ENCODE measurements around the gene MFAP2.

Gene MFAP2

DNA sequence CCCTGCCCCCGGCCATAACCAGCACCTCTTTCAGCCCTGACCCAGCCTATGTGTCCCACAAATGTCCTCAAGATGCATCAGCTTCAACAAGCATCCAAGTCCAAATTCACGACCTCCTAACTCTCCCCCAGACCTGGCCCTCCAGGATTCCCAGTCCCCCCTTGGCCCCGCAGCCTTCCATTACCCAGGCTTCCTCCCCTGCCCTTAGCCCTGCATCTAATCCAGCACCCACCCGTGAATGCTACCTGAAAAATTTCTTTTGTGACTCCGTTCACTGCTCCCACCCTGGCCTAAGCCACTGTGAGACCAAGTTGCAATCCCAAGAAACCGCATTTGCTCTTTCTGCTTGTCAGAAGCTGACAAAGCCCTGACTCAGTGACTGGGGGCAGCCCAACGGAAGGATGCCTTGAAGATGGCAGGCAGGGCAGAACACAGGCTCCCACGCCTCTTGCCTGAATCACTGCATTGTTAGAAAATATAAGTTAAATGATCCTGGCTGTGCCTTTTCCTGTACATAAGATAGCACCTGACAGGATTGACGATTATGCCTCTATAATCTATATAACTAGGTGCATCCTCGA lies 939 bp upstream of the MFAP2 start:
- DNase-seq (ENCODE audit: low read depth in 2 of 2, low spot score in 1 of 2), result no peak

DNA sequence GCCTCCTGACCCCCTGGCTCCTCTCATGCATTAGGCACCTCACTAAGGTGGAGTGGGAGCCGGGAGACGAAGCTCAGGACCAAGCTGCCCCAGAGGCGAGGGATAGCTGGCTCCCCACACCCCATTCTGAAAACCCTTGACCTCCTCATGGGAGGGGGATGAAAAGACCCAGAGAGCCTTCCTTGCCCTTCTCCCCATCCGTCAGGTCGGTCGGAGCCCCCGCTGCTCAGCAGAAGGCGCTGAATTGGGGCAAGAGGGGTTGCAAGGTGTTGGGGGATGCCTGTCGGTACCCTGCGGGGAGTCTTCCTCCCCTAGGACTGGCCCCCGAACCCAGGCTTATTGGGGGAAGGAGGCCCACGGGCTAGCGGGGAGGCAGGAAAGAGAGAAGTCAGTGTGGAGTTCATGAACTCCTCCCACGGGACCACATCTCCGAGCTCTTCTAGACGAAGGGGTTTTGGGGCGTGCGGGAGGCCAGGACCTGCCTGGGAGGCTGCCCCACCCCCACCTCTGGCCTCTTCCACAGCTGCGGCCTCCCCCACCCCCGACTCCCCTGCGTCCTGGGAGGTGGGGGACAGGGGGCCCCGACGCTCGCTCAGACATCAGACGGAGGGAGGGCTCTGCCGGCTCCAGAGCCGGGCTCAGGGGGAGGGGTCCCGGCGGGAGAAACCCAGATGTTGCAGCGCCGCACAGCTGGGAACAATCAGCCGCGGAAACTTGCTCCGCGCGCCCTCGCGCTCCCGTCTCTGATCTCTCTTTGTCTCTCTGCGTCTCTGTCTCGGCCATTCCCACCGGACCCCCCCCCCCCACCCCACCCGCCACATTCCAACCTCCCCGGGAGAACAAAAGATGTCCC lies 719 bp downstream of the MFAP2 start:
- DNase-seq (ENCODE audit: low read depth in 2 of 2, low spot score in 1 of 2), result no peak

DNA sequence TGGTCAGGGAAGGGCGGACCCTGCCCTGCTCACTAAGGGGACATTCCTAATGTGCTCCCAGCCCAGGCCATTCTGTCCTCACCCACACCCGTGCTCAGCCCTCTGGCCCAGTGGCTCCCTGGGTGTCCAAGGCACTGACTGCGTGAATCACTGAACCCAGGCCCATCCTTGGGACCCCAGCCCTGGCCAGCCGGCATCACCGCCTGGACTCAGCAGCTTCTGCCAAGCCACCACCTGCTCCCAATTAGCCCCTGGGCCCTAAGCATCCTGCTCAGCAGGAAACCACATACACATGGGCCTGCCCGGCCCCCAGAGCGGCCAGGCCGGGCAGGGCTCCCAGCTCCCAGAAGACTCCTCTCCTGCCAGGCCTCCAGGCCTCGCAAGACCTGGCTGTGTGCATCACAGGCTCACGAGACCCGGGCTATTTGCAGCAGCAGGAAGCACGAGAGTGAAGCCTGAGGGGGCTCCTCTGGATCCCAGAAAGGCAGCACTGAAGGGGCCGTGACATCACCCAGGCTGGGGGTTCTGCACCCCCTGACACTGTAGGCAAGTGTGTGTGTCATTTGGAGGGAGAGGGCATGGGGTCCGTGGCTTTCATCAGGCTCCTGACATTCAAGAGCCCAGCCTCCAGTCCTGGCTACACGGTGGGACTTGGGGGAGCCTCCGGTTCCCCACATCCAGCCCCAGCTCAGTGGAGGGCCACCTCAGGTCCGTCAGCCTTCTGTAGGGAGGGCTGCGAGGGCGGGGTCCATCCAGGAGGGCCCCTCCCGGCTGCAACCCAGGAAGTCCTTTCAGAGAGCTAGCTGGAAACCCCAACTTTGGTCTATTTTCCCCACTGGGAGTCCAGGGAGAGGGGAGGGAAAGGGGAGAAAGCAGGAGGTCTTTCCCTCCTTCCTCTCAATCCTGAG lies 1.6 kb downstream of the MFAP2 start:
- DNase-seq (ENCODE audit: low read depth in 2 of 2, low spot score in 1 of 2), result no peak

DNA sequence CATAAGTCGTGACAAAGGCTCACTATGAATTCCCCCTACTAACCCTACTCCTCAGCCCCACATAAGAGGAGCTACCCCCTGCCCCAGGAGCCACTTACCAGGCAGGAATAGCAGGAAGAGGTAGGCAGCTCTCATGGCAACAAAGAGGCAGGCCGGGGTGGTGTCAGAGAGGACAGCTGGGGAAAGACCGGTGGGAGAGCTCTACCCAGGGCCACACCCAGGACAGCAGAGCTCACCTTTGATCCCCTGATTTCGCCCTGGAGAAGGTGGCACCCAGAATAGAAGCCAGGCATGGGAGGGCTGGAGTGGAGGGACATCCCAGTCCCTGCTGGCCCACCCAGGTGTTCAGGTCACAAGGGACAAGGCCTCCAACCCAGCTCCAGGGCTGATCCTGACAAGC lies 2.3 kb downstream of the MFAP2 start:
- no peak for DNase-seq (ENCODE audit: low read depth in 2 of 2, low spot score in 1 of 2)

DNA sequence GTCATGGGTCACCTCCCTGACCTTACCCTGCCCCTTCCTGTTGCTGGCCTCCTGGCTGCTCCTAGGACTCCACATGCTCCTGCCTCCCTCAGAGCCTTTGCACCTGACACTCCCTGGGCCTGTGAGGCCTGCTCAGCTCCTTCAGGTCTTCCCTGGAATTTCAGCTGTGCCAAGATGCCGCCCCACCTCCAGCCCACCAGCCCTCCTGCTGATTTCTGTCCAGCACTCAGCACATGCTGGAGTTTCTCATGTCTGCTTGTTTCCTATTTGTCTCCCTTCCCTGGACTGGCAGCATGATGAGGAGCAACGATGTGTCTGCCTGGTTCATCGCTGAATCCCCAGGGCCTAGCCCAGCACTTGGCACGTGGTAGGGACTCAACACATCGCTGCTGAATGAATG lies 3.0 kb downstream of the MFAP2 start:
- no peak for DNase-seq (ENCODE audit: low read depth in 2 of 2, low spot score in 1 of 2)

DNA sequence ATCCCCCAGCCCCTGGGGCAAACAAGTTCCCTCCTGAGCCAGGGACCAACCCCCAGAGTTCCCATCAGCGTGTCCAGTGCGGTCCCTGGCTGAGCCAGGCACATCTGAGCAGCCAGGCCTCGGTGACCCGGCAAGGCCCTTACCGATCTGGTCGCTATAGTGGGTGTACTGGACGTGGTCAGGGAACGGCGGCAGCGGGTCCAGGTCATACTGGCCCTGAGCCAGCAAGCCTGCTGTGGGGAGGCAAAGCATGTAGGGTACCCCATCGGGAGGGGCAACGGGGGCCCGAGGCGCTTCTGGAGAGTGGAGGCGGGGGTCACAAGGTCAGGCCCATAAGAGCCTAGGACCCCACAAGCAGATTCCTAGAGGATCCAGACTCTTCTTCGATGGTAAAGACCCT lies 3.5 kb downstream of the MFAP2 start:
- DNase-seq (ENCODE audit: low read depth in 2 of 2, low spot score in 1 of 2), result no peak

DNA sequence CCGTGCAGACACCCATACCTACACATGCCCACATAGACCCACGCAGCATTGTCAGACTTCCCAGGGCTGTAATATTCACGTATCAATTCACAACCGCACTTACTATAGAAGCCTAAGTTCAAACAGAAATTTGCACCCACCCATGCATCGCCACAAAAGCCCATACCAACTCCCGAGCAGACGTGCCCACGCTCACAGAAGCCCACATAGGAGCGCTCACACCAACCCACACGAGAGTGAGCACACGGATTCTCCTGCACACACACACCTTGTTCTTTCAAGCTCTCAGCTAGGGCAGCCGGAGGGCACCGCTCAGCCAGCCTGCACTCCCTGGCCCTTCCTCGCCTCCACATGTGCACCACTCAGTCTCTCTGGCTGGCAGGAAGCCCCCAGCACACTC lies 4.6 kb downstream of the MFAP2 start:
- no peak for DNase-seq (ENCODE audit: low read depth in 2 of 2, low spot score in 1 of 2)

DNA sequence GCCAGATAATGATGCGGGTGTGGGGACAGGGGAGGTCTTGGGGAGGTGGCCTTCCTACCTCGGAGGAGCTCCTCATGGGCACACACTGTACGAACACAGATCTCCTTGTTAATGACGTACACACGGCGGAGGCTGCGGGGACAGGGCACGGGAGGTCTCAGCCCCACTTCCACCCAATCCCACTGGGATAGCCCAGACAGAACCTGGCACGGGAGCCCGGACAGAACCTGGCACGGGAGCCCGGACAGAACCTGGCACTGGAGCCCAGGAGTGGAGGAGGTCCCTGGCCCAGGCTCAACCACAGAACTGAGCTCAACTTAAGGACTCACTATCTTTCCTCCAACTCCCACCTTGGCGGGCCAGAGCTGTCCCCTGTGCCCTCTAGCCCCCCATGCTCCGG lies 5.2 kb downstream of the MFAP2 start:
- no peak for DNase-seq (ENCODE audit: low read depth in 2 of 2, low spot score in 1 of 2)

DNA sequence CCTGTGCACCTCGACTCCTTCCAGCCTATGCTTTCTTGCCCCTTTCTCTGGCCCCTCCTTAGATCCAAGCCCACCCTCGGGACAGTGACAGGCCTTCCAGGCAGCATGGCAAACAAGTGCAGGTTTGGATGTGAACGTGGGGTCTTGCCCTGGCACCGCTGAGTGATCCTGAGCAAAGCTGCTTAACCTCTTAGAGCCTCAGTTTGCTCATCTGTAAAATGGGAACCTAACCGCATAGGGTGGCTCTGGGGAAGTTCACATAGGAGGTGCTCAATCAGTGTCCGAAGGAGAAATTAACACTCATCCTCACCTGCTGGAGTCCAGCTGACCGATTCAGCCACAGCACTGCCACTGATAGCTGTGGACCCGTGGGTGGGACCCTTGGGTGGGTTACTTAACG lies 7.2 kb downstream of the MFAP2 start:
- DNase-seq (ENCODE audit: low read depth in 2 of 2, low spot score in 1 of 2), result no peak

DNA sequence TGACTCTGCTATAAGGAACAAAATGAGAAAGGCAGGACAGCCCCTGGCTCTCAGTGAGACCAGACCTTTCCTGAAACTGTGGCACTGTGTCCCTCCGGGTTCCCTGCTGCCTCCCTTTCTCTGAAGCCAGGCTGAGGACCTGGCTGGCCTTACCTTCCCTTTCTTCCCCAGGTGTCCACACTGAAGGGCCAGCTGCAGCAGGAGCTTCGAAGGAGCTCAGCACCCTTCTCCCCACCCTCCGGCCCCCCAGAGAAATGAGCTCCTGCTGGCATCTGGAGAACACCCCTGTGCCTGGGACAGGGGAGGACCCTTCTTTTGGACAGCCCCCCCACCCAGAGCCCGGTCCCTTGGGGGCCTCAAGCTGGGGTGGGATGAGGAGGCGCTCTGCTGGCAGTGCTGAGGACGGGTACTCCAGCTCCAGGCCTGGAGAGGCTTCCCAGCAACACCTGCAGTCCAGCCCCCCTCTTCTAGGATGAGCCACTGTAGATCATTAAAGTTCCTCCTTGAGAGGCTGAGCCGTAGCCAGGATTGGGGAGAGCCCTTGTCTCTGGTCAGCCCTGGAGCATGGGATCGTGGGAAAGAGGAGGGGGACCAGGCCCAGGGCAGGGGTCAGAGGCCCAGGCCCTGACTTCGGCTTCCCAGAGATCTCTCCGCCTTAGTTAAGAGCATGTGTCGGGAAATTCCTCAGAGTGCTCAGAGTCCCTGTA lies 8.1 kb downstream of the MFAP2 start:
- no peak for DNase-seq (ENCODE audit: low read depth in 2 of 2, low spot score in 1 of 2)

DNA sequence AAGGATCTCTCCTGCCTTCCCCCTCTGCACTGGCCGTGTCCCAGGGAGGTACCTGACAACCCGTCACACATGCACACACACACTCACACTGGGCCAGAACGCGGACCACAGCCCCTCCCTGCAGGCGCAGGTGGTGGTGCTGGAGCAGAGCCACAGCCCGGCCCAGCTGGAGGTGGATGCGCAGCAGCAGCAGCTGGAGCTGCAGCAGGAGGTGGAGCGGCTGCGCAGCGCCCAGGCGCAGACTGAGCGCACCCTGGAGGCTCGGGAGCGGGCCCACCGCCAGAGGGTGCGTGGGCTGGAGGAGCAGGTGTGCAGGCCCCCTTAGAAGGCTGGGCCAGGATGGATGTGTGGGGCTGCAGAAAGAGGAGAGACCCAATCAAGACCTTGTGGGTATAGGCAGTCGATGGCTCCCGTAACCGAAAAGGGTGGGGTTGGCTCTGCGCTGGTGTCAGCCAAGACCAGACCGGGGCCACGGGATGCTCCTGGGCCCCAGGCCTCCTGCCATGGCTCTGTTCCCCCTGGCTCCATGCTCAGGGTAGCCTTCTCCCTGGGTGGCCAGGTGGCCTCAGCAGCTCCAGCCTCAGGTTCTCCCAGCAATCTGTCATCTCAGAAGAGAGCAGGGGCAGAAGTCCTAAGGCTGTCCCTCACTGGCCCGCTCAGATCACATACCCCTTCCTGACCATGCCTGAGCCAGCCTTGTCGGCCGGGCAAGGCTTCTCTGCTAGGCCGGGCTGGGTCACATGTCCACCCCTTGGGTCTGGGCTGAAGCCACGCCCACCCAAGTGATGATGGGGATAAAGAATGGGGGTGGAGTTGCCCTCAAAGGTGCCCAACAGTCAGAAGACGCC lies 8.9 kb downstream of the MFAP2 start:
- no peak for DNase-seq (ENCODE audit: low read depth in 2 of 2, low spot score in 1 of 2)

DNA sequence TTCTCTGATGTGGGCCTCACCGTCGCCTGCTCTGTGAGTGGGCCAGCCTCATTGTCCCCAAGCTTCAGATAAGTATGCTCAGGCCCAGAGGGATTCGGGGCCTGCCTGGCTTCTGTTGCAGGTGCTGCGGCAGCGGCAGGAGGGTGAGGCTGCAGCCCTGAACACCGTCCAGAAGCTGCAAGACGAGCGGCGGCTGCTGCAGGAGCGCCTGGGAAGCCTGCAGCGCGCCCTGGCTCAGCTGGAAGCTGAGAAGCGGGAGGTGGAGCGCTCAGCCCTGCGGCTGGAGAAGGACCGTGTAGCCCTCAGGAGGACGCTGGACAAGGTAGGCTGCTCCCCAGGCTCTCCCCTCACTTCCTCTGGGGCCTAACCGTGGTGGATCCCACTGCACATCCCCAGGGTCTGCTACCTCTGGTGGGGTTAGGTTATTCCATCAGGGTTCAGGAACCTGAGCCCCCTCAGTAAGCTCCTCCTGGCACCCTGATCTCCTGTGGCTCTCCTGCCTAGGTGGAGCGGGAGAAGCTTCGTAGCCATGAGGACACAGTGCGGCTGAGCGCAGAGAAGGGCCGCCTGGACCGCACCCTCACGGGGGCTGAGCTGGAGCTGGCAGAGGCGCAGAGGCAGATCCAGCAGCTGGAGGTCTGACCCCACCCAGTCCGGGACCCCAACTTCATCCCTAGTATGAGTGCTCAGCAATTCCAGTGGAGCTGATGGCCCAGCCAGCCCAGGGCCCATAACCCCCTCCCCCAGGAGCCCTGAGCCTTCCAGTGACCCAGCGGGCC lies 10.1 kb downstream of the MFAP2 start:
- no peak for DNase-seq (ENCODE audit: low read depth in 2 of 2, low spot score in 1 of 2)

DNA sequence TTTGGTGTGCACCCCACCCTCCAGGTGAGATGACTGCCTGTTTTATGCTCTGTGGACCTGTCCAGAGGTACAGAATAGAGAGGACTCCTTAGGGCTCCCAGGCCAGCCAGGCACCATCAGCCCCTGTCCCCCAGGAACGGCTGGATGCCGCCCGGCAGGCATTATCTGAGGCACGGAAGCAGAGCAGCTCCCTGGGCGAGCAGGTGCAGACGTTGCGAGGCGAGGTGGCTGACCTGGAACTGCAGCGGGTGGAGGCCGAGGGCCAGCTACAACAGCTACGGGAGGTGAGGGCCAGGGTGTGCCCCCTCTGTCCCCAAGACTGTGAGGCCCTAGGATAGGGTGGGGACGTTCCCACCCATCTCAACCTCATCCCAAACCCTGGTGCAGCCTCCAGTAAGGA lies 10.8 kb downstream of the MFAP2 start:
- DNase-seq (ENCODE audit: low read depth in 2 of 2, low spot score in 1 of 2), result no peak

DNA sequence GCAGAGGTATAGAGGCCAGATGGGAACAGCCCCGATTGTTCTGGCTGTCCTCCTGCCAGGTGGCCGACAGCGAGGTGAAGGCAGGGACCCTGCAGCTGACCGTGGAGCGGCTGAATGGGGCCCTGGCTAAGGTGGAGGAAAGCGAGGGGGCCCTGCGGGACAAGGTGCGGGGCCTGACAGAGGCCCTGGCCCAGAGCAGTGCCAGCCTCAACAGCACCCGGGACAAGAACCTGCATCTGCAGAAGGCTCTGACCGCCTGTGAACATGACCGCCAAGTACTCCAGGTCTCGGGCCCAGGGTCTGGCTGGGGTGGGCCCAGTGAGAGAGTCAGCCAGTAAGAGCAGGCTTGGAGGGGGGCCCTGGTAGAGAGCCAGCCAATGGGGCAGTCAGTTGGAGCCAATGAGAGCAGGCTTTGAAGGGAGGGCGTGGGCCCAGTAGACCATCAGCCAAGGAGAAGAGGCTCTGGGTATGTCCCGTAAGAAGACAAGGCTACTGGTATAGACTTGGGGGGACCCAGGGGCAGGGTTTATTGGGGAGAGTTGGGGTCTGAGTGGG lies 11.3 kb downstream of the MFAP2 start:
- DNase-seq (ENCODE audit: low read depth in 2 of 2, low spot score in 1 of 2), result no peak

DNA sequence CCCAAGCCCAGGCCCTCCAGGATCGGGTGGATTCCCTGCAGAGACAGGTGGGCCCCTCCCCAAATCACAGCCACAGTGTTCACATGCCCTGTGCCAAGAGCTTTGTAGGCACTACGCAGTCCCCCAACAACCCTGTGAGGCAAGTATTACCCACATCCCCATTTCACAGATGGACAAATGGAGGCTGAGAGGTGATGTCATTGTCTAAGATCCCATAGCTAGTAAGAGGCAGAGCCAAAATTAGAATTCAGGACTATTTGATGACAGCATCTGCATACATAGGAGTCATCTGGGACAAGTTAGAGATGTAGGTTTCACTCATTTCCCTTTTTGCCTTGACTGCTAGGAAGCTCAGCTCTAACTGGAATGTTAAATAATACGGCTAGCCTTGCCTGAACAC lies 12.0 kb downstream of the MFAP2 start:
- DNase-seq (ENCODE audit: low read depth in 2 of 2, low spot score in 1 of 2), result no peak

DNA sequence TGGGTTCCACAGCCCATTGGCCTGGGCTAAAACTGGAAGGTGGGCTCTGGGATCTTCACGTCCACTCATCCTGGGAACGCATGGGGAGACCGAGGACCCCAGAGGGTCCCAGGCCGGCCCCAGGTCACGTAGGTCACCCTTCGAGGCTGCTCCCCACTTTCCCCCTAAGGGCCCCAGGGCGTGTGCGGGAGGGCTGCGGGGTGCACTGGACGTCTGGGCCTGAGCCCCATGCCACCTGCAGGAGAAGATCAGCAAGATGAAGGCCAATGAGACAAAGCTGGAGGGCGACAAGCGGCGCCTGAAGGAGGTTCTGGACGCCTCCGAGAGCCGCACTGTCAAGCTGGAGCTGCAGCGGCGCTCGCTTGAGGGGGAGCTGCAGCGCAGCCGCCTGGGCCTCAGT lies 12.5 kb downstream of the MFAP2 start:
- no peak for DNase-seq (ENCODE audit: low read depth in 2 of 2, low spot score in 1 of 2)

DNA sequence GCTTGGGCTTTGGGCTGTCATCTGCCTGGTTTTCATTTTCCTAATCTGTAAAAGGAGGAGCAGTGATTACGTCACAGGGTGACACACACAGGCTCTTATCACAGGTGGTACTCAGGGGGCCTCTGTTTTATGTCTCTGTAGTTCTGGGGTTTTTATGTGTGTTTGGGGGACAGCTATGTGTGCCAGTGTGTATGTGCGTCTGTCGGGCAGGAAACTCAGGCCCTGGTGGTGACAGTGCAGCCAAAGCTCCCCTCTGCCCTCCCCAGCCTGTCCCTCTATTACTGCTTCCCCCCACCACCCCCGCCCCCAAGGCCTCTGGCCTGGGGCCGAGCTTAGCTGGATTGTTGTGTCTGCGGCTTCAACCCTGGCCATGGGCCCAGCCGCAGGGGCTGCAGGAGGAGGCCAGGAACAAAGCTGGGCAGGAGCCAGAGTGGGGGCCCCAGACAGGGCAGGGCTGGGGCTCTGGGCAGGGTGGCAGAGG lies 13.3 kb downstream of the MFAP2 start:
- no peak for DNase-seq (ENCODE audit: low read depth in 2 of 2, low spot score in 1 of 2)

DNA sequence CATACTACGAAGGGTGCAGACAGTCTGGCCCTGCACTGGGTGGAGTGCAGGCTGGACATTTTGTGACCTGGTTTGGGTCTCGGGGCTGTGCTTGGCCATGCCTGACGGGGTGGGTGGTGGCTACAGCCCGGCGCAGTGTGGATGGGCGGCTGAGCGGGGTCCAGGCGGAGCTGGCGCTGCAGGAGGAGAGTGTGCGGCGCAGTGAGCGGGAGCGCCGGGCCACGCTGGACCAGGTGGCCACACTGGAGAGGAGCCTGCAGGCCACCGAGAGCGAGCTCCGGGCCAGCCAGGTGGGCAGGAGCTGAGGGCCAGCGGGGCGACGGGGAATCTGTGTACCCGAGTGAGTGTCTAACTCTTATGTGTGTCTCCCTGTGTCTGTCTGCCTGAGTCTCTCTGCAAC lies 14.1 kb downstream of the MFAP2 start:
- DNase-seq (ENCODE audit: low read depth in 2 of 2, low spot score in 1 of 2), result no peak

DNA sequence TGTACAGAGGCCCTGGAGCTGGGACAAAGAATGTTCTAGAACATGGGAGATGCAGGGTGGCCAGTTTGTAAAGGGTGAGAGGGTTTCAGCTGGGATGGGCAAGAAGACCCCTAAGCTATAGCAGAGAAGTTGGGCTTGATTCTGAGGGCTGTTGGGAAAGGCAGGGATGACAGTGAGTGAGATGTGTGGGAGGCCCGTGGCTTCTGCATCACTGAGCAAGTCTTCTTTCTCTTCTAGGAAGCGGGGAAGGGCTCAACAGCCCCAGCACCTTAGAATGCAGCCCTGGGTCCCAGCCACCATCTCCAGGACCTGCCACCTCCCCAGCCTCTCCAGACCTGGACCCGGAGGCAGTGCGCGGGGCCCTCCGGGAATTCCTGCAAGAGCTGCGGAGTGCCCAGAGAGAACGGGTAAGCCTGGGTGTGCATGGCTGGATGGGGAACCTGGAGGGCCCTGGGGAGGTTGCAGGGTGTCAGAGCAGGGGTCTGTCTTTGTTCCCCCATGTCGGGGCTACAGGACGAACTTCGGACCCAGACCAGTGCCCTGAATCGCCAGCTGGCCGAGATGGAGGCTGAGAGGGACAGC lies 14.8 kb downstream of the MFAP2 start:
- no peak for DNase-seq (ENCODE audit: low read depth in 2 of 2, low spot score in 1 of 2)

Measured in stimulated activated CD8-positive, alpha-beta memory T cell treated with anti-CD3 and anti-CD28 coated beads, Interleukin-4, amount 100 ng/mL, for 1 hour (primary cell).